Measurements from ENCODE around the gene FHOD3.

DNA sequence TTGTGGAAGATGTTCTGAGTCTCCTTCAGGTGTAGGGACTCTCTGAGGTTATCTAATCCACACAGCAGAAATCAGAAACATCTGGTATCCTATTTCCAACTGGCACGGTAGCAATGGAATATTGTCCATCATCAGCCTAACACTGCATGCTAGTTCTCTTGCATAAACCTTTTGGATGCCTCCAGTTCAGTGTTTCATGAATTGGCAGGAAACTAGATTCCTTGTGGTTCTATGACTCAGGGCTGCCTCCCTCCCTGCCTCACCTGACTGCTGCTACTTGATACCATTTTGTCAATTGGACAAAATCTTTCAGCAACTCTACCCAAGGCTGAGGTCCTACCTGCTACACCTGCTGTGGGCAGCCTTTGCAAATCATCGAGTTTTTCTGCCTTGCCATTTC lies 400.4 kb downstream of the FHOD3 start:
- TF ChIP-seq CTCF (IDR thresholded peaks at IDR 0.05) (no peak), POLR2A (IDR thresholded peaks at IDR 0.05) (no peak)

All from uterus (tissue), 2 donors.